ENCODE data around the gene RAD51B.

RAD51B gene

GRCh38 chr14:68349900-68350629 lies 530.5 kb downstream of the RAD51B start:
- no peak for DNase-seq

GRCh38 chr14:68355415-68355814 lies 535.8 kb downstream of the RAD51B start:
- DNase-seq, result no peak

- no peak for DNase-seq
Observed at GRCh38 chr14:68357777-68358176, 538.2 kb downstream of the RAD51B start.

- DNase-seq, result no peak
Observed at GRCh38 chr14:68358500-68358899, 538.9 kb downstream of the RAD51B start.

- no peak for DNase-seq
Observed at GRCh38 chr14:68359022-68359836, 539.6 kb downstream of the RAD51B start.

- no peak for DNase-seq
Observed at GRCh38 chr14:68359837-68360552, 540.4 kb downstream of the RAD51B start.

- no peak for DNase-seq
Observed at GRCh38 chr14:68361231-68361630, 541.7 kb downstream of the RAD51B start.

- no peak for DNase-seq
Observed at GRCh38 chr14:68362846-68363245, 543.3 kb downstream of the RAD51B start.

- no peak for DNase-seq
Observed at GRCh38 chr14:68363466-68363842, 543.9 kb downstream of the RAD51B start.

GRCh38 chr14:68363843-68364767 lies 544.5 kb downstream of the RAD51B start:
- no peak for DNase-seq

GRCh38 chr14:68364792-68365192 lies 545.2 kb downstream of the RAD51B start:
- no peak for DNase-seq

- no peak for DNase-seq
Observed at GRCh38 chr14:68365228-68365627, 545.6 kb downstream of the RAD51B start.

GRCh38 chr14:68366656-68367055 lies 547.1 kb downstream of the RAD51B start:
- DNase-seq, result no peak

GRCh38 chr14:68367536-68367935 lies 548.0 kb downstream of the RAD51B start:
- DNase-seq, result no peak

GRCh38 chr14:68368850-68369249 lies 549.3 kb downstream of the RAD51B start:
- DNase-seq, result no peak

- DNase-seq, result no peak
Observed at GRCh38 chr14:68369281-68370056, 549.9 kb downstream of the RAD51B start.

GRCh38 chr14:68370057-68370360 lies 550.4 kb downstream of the RAD51B start:
- DNase-seq, result no peak

GRCh38 chr14:68372368-68372767 lies 552.8 kb downstream of the RAD51B start:
- no peak for DNase-seq

GRCh38 chr14:68373124-68373646 lies 553.6 kb downstream of the RAD51B start:
- DNase-seq, result no peak

- no peak for DNase-seq
Observed at GRCh38 chr14:68373847-68374444, 554.4 kb downstream of the RAD51B start.

- DNase-seq, result no peak
Observed at GRCh38 chr14:68374682-68375081, 555.1 kb downstream of the RAD51B start.
